Measurements from ENCODE around the gene SRSF9.
A peak's percentile ranks its signal among the peaks of the same experiment; 100 is the strongest.

The SRSF9 gene

DNA sequence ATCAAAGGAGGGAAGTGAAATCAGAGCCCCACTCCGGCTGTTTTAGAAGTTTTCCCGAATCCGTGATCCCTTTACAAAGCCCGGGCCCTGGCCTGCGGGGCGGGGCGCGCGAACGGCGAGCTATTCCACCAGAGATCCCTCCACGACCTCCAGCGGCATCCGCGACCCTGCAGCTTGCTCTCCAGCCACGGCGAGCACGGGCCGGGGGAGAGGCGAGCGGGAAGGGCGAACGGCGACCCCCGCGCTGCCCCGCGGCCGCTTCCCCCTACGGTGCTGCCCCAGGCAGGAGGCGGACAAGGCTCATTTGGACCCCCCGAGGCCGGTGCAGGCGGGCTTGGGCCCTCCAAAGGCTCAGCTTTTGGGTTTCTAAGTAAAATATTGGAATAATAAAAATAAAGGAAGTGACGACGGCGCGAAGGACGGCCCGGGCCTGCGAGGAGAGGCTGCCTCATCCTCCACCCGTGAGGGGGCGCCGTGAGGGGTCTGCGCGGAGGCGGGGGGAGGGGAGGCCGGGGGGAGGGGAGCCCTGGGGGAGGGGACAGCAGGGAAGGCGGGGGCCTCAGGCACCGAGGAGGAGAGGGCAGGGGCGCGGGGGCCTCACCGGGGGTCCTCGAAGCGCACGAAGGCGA lies 613 bp downstream of the SRSF9 start:
- H3K27ac ChIP-seq (ENCODE audit: low read length) = peak overlapping the region; percentile 72
- H3K36me3 ChIP-seq (replicated peaks; ENCODE audit: low read depth, low read length) = peaks cover 32% of the 10 kb centered on the region
- no peaks in the 10 kb centered on the region for H3K9me3 ChIP-seq (ENCODE audit: insufficient read depth, low read length)
- TF ChIP-seq, protein P1, sequence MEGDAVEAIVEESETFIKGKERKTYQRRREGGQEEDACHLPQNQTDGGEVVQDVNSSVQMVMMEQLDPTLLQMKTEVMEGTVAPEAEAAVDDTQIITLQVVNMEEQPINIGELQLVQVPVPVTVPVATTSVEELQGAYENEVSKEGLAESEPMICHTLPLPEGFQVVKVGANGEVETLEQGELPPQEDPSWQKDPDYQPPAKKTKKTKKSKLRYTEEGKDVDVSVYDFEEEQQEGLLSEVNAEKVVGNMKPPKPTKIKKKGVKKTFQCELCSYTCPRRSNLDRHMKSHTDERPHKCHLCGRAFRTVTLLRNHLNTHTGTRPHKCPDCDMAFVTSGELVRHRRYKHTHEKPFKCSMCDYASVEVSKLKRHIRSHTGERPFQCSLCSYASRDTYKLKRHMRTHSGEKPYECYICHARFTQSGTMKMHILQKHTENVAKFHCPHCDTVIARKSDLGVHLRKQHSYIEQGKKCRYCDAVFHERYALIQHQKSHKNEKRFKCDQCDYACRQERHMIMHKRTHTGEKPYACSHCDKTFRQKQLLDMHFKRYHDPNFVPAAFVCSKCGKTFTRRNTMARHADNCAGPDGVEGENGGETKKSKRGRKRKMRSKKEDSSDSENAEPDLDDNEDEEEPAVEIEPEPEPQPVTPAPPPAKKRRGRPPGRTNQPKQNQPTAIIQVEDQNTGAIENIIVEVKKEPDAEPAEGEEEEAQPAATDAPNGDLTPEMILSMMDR (IDR thresholded peaks at IDR 0.05; ENCODE audit: low read depth, low read length) = peak; percentile 26; the same call in 1 of the 2 replicates
- TF ChIP-seq EZH2phosphoT487 (IDR thresholded peaks at IDR 0.05; ENCODE audit: low read depth) = no peak
- H2AFZ ChIP-seq (ENCODE audit: low read depth, low read length) = no peak overlapping the region
- H4K20me1 ChIP-seq (ENCODE audit: insufficient read depth, low read length) = peaks cover 41% of the 10 kb centered on the region
- peaks cover 8% of the 10 kb centered on the region; the same call in 1 of the 2 replicates for H3K4me1 ChIP-seq (ENCODE audit: low read length)
- peak overlapping the region; percentile 82 for H3K9ac ChIP-seq (ENCODE audit: low read length)
- H3K79me2 ChIP-seq (ENCODE audit: low read length) = peaks cover 62% of the 10 kb centered on the region
- peak overlapping the region; percentile 89 for H3K4me3 ChIP-seq (ENCODE audit: low read length)
- no peaks in the 10 kb centered on the region for H3K27me3 ChIP-seq (ENCODE audit: low read depth, low read length)
- H3K4me2 ChIP-seq (ENCODE audit: low read length) = peak overlapping the region; percentile 68

DNA sequence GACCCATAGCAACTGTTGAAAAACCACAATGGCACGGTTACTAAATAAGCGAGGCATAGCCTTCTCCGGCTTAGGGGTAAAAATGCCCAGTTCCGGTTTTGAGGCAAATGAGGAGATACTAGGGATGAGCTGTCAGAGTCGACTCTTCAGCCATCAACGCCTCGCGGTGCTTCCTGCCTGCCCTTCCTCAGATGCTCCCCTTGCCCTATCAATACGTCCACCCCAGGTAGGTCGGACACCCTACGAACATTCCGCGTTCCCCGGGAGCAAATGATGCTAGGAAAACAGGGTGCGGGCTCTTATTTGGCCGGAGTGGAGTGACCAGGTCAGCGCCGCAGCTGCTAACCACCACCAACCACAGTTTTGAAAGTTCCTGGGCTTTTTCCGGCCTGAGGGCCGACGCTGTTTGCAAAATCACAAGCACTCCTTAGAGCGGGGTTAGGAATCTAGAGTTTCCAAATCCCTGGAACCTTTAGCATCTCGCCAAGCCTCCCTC lies 1.2 kb downstream of the SRSF9 start:
- TF ChIP-seq EZH2phosphoT487 (IDR thresholded peaks at IDR 0.05; ENCODE audit: low read depth) = no peak
- TF ChIP-seq, protein P1 (IDR thresholded peaks at IDR 0.05; ENCODE audit: low read depth, low read length) = no peak
- Histone ChIP-seq H3K27ac (ENCODE audit: low read length) (peak overlapping the region; percentile 72), H3K79me2 (ENCODE audit: low read length) (peaks cover 67% of the 10 kb centered on the region), H4K20me1 (ENCODE audit: insufficient read depth, low read length) (peaks cover 41% of the 10 kb centered on the region), H3K36me3 (replicated peaks; ENCODE audit: low read depth, low read length) (peaks cover 38% of the 10 kb centered on the region), H3K4me3 (ENCODE audit: low read length) (peak overlapping the region; percentile 89), H3K4me2 (ENCODE audit: low read length) (peak overlapping the region; percentile 68), H3K9ac (ENCODE audit: low read length) (peak overlapping the region; percentile 82), H3K4me1 (ENCODE audit: low read length) (peaks cover 8% of the 10 kb centered on the region; the same call in 1 of the 2 replicates), H3K27me3 (ENCODE audit: low read depth, low read length) (no peaks in the 10 kb centered on the region), H2AFZ (ENCODE audit: low read depth, low read length) (no peak overlapping the region), H3K9me3 (ENCODE audit: insufficient read depth, low read length) (no peaks in the 10 kb centered on the region)

DNA sequence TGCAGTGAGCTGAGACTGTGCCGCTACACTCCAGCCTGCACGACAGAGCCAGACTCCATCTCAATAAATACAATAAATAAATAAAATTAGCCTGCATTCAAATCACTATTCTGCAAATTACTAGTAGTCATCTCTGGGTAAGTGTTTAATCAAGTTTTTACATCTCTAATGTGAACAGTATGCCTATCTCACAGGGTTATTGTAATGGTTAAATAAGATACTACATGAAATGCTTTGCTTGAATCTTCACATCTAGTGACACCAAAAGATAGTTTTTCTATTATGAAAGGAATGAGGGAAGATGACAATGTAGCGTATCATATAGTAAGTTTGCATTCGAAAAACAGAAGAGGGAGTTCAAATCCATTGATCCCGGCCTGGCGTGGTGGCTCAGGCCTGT lies 2.1 kb downstream of the SRSF9 start:
- peaks cover 43% of the 10 kb centered on the region for H4K20me1 ChIP-seq (ENCODE audit: insufficient read depth, low read length)
- H3K27ac ChIP-seq (ENCODE audit: low read length) = no peak overlapping the region
- peaks cover 8% of the 10 kb centered on the region; the same call in 1 of the 2 replicates for H3K4me1 ChIP-seq (ENCODE audit: low read length)
- no peaks in the 10 kb centered on the region for H3K27me3 ChIP-seq (ENCODE audit: low read depth, low read length)
- no peaks in the 10 kb centered on the region for H3K9me3 ChIP-seq (ENCODE audit: insufficient read depth, low read length)
- no peak overlapping the region for H3K9ac ChIP-seq (ENCODE audit: low read length)
- H2AFZ ChIP-seq (ENCODE audit: low read depth, low read length) = no peak overlapping the region
- peaks cover 45% of the 10 kb centered on the region for H3K36me3 ChIP-seq (replicated peaks; ENCODE audit: low read depth, low read length)
- H3K4me2 ChIP-seq (ENCODE audit: low read length) = peak overlapping the region; percentile 68; the same call in 1 of the 2 replicates
- TF ChIP-seq, protein P1 (IDR thresholded peaks at IDR 0.05; ENCODE audit: low read depth, low read length) = no peak
- TF ChIP-seq EZH2phosphoT487 (IDR thresholded peaks at IDR 0.05; ENCODE audit: low read depth) = no peak
- H3K4me3 ChIP-seq (ENCODE audit: low read length) = no peak overlapping the region
- H3K79me2 ChIP-seq (ENCODE audit: low read length) = peaks cover 74% of the 10 kb centered on the region

DNA sequence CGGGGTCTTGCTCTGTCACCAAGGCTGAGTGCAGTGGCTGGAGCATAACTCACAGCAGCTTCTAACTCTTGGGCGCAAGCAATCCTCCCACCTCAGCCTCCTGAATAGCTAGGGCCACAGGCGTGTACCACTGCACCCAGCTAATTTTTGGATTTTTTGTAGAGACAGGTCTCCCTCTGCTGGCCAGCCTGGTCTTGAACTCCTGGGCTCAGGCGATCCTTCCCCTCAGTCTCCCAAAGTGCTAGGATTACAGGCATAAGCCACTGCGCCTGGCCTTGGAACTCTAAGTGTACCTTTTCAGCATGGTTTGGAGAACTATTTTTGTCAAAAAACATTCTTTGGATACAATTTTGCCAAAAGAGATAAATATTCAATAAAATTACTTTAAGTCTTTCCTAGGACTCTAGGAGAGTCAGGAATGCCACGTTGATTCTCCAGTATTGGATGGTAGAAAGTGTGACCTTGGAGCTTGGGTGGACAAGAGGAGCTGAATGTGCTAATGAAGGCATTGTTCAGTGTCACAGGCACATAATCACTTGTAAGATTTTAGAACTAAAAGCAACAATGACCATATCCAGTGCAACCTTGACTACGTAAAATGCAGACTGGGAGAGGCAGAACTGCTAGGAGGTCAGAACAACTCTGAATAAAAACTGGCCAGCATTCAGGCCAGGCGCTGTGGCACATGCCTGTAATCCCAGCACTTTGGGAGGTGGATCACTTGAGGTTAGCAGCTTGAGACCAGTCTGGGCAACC lies 2.8 kb downstream of the SRSF9 start:
- H3K4me2 ChIP-seq (ENCODE audit: low read length) = no peak overlapping the region
- peaks cover 80% of the 10 kb centered on the region for H3K79me2 ChIP-seq (ENCODE audit: low read length)

More for the DNA sequence above, 2.8 kb downstream of the SRSF9 start:
- Histone ChIP-seq H3K27me3 (ENCODE audit: low read depth, low read length) (no peaks in the 10 kb centered on the region), H3K36me3 (replicated peaks; ENCODE audit: low read depth, low read length) (peaks cover 51% of the 10 kb centered on the region), H3K9me3 (ENCODE audit: insufficient read depth, low read length) (no peaks in the 10 kb centered on the region), H3K4me1 (ENCODE audit: low read length) (peaks cover 8% of the 10 kb centered on the region; the same call in 1 of the 2 replicates), H2AFZ (ENCODE audit: low read depth, low read length) (no peak overlapping the region), H4K20me1 (ENCODE audit: insufficient read depth, low read length) (peaks cover 45% of the 10 kb centered on the region), H3K27ac (ENCODE audit: low read length) (no peak overlapping the region), H3K4me3 (ENCODE audit: low read length) (no peak overlapping the region), H3K9ac (ENCODE audit: low read length) (no peak overlapping the region)
- TF ChIP-seq EZH2phosphoT487 (IDR thresholded peaks at IDR 0.05; ENCODE audit: low read depth) = no peak
- TF ChIP-seq, protein P1 (IDR thresholded peaks at IDR 0.05; ENCODE audit: low read depth, low read length) = peak; percentile 49
